Hepatocyte (in vitro differentiated cells): ENCODE data around the gene MRRF. TPM values are rescaled to one million over a fixed set of nuclear protein-coding genes. Genes with fewer than 3 reads are reported as not detected.

Experiments
- DNase-seq: peaks from one replicate; pipeline ENCODE4 v3.0.0-alpha.2; 2016; ENCODE audit warnings: low spot score
- H2AFZ ChIP-seq: fragments of 200-600 bp; sonication (generic); 2 replicates; pipeline ENCODE4 v1.6.0; 2016; ENCODE audit warnings: antibody characterized with exemption, mild to moderate bottlenecking
- H3K27ac ChIP-seq: fragments of 200-600 bp; sonication (generic); 2 replicates; pipeline ENCODE4 v1.5.1; 2016; ENCODE audit warnings: mild to moderate bottlenecking
- H3K27me3 ChIP-seq: fragments of 200-600 bp; sonication (generic); 2 replicates; pipeline ENCODE4 v1.6.1; 2016
- H3K36me3 ChIP-seq: fragments of 200-600 bp; sonication (generic); replicated peaks from 2 replicates; pipeline ENCODE4 v1.5.1; 2016; ENCODE audit warnings: low read depth; ENCODE audit not compliant: insufficient read depth
- H3K4me1 ChIP-seq: fragments of 200-600 bp; sonication (generic); 2 replicates; pipeline ENCODE4 v1.5.1; 2016; ENCODE audit warnings: mild to moderate bottlenecking, moderate library complexity; ENCODE audit not compliant: insufficient read depth
- H3K4me2 ChIP-seq: fragments of 200-600 bp; sonication (generic); 2 replicates; pipeline ENCODE4 v1.6.0; 2016
- H3K4me3 ChIP-seq: fragments of 200-600 bp; sonication (generic); 2 replicates; pipeline ENCODE4 v1.5.1; 2016; ENCODE audit warnings: mild to moderate bottlenecking
- H3K79me2 ChIP-seq: fragments of 200-600 bp; sonication (generic); 2 replicates; pipeline ENCODE4 v1.6.0; 2017; ENCODE audit warnings: mild to moderate bottlenecking
- H3K9me2 ChIP-seq: fragments of 200-600 bp; sonication (generic); replicated peaks from 2 replicates; pipeline ENCODE4 v1.6.0; 2017; ENCODE audit warnings: mild to moderate bottlenecking; ENCODE audit not compliant: insufficient read depth
- H3K9me3 ChIP-seq: fragments of 200-600 bp; sonication (generic); 2 replicates; pipeline ENCODE4 v1.5.1; 2016; ENCODE audit warnings: low read depth, mild to moderate bottlenecking
- H4K20me1 ChIP-seq: fragments of 200-600 bp; sonication (generic); 2 replicates; pipeline ENCODE4 v1.6.0; 2016; ENCODE audit warnings: mild to moderate bottlenecking; ENCODE audit not compliant: insufficient read depth, poor library complexity, severe bottlenecking
- EZH2 ChIP-seq: fragments of 200-600 bp; sonication (generic); IDR thresholded peaks from 2 replicates; pipeline ENCODE4 v1.6.1; 2016; ENCODE audit warnings: antibody characterized with exemption, mild to moderate bottlenecking, borderline replicate concordance
- EZH2phosphoT487 ChIP-seq: fragments of 200-600 bp; sonication (generic); IDR thresholded peaks from one replicate; pipeline ENCODE4 v1.6.1; 2018; ENCODE audit warnings: antibody characterized with exemption, mild to moderate bottlenecking, low read depth, moderate library complexity; ENCODE audit not compliant: unreplicated experiment, severe bottlenecking
- WGBS: methylation state at CpG from one replicate; pipeline ENCODE4 v1.1.6; 2016; ENCODE audit warnings: low lambda C conversion rate; ENCODE audit errors: missing lambda C conversion rate; 5-methylcytosine and 5-hydroxymethylcytosine counted together
- polyA plus RNA-seq: library from polyadenylated mRNA; unstranded; fragments of >200 nt; fragmentation: Nextera tagmentation; extraction: Ambion mirVana; gene quantifications from 2 replicates; pipeline ENCODE4 v1.2.1, GENCODE V29; 2016
- total RNA-seq: library from RNA; depleted of rRNA; stranded (reverse); fragments of >200 nt; gene quantifications from 2 replicates; pipeline ENCODE4 v1.2.3, GENCODE V29; 2014
- TF ChIP-seq, protein P1 (sequence below): fragments of 200-600 bp; sonication (generic); IDR thresholded peaks from 2 replicates; pipeline ENCODE4 v1.5.1; 2016; ENCODE audit warnings: antibody characterized with exemption, mild to moderate bottlenecking; ENCODE audit not compliant: poor library complexity

Gene MRRF
- total and polyA plus RNA-seq, 2 experiments from 2014 or later = 26.8 to 32.9 TPM

DNA sequence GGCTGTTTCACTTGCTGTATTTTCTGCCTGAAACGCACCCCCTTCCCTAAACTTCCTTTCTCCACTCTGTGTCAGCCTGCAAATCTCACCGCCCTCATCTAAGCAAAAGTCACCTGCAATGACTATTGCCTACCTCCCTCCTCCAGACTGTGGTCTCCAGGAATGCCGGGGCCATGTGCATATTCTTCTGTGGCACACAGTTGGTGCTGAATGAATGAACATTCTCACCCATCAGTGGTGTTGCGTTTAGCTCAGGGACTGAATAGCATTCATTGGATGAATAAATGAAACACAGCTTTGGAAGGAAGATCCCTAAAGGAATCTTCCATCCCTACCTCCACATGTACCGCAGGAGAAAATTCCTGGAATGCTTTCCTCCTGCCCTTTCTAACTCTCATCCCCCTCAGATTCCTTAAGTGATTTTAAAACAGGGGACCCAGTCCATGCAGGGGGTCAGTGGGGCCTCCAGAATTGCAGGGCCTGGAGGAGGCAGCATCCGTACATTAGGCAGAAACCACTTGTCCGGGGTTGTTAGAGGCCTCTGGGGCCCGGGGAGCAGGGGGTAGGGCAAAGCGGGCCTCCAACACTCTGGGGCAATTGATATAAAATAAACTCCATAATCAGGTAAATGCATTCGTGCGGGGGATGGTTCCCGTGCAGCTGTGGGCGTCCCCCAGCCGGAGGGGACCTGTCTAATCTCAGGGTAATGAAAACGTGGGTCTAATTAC is 77.8 kb downstream of the MRRF start:
- H3K4me3 ChIP-seq = no peak overlapping the region
- DNase-seq = no peak
- no peaks in the 10 kb centered on the region for H3K9me2 ChIP-seq
- H2AFZ ChIP-seq = no peak overlapping the region
- no peaks in the 10 kb centered on the region for H3K79me2 ChIP-seq
- no peaks in the 10 kb centered on the region for H4K20me1 ChIP-seq
- peaks cover 36% of the 10 kb centered on the region for H3K27me3 ChIP-seq
- H3K4me2 ChIP-seq = no peak overlapping the region
- TF ChIP-seq EZH2 (no peak), EZH2phosphoT487 (no peak)
- TF ChIP-seq, protein P1, sequence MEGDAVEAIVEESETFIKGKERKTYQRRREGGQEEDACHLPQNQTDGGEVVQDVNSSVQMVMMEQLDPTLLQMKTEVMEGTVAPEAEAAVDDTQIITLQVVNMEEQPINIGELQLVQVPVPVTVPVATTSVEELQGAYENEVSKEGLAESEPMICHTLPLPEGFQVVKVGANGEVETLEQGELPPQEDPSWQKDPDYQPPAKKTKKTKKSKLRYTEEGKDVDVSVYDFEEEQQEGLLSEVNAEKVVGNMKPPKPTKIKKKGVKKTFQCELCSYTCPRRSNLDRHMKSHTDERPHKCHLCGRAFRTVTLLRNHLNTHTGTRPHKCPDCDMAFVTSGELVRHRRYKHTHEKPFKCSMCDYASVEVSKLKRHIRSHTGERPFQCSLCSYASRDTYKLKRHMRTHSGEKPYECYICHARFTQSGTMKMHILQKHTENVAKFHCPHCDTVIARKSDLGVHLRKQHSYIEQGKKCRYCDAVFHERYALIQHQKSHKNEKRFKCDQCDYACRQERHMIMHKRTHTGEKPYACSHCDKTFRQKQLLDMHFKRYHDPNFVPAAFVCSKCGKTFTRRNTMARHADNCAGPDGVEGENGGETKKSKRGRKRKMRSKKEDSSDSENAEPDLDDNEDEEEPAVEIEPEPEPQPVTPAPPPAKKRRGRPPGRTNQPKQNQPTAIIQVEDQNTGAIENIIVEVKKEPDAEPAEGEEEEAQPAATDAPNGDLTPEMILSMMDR = no peak
- no peaks in the 10 kb centered on the region for H3K36me3 ChIP-seq
- peaks cover 9% of the 10 kb centered on the region for H3K4me1 ChIP-seq
- H3K9me3 ChIP-seq = no peaks in the 10 kb centered on the region
- no peak overlapping the region for H3K27ac ChIP-seq
- WGBS = 72% methylated on average over 15 of the region's 15 CpGs

DNA sequence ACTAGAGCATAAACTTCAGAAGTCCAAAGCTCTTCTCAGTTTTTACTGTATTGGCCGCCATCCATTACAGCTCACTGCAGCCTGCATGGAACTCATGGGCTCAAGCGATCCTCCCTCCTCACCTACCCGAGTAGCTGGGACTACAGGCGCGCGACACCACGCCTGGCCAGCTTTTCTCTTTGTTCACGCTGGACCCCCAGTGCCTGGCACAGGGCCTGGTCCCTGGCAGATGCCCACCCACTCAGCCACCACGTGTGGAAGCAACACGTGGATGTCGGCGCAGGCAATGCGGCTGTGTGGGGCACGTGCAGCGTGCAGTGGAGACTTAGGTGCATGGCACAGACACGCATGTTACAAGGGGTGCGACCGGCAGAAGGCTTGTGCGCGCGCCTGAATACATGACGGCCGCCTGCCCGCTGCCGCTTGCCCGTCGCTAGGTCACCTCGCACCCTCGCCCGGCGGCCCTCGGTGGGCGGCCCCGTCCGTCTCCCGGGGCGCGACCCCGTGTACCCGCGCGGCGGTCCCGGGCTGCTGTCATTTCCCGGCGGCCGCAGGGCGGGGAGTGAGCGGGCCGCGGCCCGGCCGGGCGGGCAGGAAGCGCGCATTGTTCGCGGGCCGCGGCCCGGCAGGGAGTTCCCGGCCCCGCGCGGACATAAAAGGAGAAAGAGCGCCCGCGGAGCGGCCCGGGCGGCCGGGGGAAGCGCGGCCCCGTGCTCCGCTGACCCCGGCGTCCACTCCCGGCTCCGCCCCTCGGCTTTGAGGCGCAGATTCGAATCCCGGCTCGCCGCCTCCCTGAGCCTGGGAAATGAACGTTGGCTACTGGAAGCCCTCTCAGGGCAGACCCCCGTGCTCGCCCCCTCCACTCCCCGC is 82.0 kb downstream of the MRRF start:
- peak; percentile 22 for TF ChIP-seq EZH2
- TF ChIP-seq, protein P1 = no peak
- Histone ChIP-seq H3K4me1 (peaks cover 12% of the 10 kb centered on the region), H3K27me3 (peaks cover 31% of the 10 kb centered on the region), H4K20me1 (no peaks in the 10 kb centered on the region), H3K4me2 (peak overlapping the region; percentile 98), H3K4me3 (peak overlapping the region; percentile 70), H3K27ac (no peak overlapping the region), H3K36me3 (no peaks in the 10 kb centered on the region), H2AFZ (peak overlapping the region; percentile 91), H3K9me2 (no peaks in the 10 kb centered on the region), H3K79me2 (no peaks in the 10 kb centered on the region), H3K9me3 (no peaks in the 10 kb centered on the region)
- 2% methylated on average over 83 of the region's 90 CpGs for WGBS
- peak; percentile 55 for DNase-seq

DNA sequence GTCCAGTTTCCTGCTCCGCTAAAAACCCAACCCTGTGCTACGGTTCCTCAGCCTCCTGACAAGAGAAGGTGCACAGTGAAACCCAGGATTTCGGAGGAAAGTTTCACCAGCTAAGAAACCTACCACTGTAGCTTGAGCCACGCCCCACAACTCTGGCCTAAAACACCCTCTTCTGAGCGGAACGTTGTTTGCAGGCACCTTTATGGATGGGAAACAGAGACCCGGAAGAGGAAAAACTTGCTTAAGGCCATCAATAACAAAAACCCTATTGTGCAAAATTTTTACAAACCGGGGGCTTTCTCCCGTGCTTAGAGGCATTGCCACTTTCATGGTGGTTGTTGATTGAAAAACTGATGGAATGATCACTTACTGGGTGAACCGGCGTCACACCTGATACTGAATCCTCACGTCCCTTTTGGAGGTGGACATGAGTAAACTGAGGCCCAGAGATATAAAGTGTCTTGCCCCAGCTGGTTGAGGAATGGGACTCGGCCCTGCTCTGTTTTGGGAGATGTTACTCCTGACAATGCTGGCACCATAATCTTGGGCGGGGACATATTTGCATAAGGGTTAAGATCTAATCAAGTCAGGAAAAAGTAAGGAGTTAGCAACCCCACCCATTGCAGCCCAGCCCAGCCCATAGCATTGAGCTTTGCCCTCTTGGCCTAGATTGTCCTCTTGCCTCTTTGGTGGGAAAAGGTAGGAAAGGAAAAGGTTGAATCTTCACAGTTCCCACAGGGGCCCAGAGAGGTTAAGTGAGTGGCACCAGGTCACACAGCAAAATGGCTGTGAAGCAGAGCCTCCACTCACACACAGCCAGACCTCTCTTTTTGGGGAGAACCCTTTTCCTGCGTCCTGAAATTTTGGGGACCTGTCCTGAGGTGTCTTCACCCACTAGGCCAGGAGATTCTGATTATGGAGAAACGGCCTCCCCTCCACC is 82.9 kb downstream of the MRRF start:
- peaks cover 31% of the 10 kb centered on the region for H3K27me3 ChIP-seq
- no peaks in the 10 kb centered on the region for H4K20me1 ChIP-seq
- no peaks in the 10 kb centered on the region for H3K36me3 ChIP-seq
- H2AFZ ChIP-seq = peak overlapping the region; percentile 91
- H3K4me1 ChIP-seq = peaks cover 12% of the 10 kb centered on the region
- no peaks in the 10 kb centered on the region for H3K79me2 ChIP-seq
- H3K27ac ChIP-seq = no peak overlapping the region
- WGBS = 44% methylated on average over 16 of the region's 16 CpGs
- peak overlapping the region; percentile 70 for H3K4me3 ChIP-seq
- no peaks in the 10 kb centered on the region for H3K9me3 ChIP-seq
- TF ChIP-seq, protein P1 = no peak
- TF ChIP-seq EZH2 = peak; percentile 15
- DNase-seq = peak; percentile 42
- no peaks in the 10 kb centered on the region for H3K9me2 ChIP-seq
- peak overlapping the region; percentile 98 for H3K4me2 ChIP-seq
